Endothelial cell of hepatic sinusoid (primary cell): ENCODE results near the gene WDR27.

Source experiments
- in situ Hi-C: cut with HindIII; loops from 2 replicates; pipeline ENCODE4 v1.10.0; 2017; ENCODE audit warnings: low sequenced_read_pairs

The WDR27 gene

GRCh38 chr6:169701954-169702839 lies at the start of gene WDR27, which contains the start of gene C6orf120:
TSS of gene WDR27 (minus strand) at chr6:169702029. CDS start at chr6:169689005, 13,024 bp downstream.
TSS of gene C6orf120 (plus strand) at chr6:169702126. CDS start at chr6:169702460, 334 bp downstream.
- in situ Hi-C loops: no loop called here

GRCh38 chr6:169746556-169746955 lies 44.7 kb upstream of the WDR27 start:
- in situ Hi-C loops: no loop called here

- in situ Hi-C loops: no loop called here
These were observed 43.6 kb upstream of the WDR27 start for GRCh38 chr6:169745405-169745804.

DNA sequence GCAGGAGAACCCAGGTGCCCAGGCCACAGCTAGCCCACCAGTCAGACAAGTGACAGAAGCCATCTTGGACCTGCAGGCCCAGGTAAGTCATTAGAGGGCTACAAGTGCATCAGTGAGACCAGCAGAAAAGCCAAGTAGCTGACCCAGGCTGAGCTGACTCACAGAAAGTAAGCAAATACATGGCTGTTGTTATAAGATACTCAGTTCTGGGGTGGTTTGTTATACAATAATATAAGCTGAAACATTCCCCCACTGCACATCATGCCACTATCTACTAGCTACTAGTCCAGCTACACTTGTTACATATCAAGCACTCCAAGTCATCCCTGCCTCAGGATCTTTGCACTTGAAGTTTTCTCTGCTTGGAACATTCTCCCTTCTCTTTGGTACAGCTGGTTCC lies 39.5 kb upstream of the WDR27 start:
- in situ Hi-C loops: no loop called here

DNA sequence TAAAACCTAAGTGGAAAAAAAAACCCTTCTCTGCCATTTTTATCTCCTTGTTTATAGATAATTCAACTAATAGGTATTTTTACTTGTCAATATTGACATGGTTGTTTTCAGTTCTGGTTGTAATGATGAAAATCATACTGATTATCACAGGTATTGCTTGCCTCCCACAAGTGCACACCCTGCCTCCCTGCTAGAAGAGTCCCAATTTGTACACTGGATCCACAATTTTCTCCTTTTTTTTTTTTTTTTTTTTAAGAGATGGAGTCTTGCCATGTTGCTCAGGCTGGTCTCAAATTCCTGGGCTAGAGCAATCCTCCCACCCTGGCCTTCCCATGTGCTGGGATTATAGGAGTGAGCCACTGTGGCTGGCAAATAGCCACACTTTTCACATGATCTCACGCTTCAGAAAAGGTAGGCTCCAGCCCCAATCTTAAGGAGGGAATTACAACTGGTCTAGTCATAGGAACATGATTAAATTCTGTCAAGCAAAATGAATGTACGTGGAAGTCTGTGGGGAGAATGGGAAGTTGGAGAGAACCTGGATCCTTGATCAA lies 37.2 kb upstream of the WDR27 start:
- in situ Hi-C loops: no loop called here

DNA sequence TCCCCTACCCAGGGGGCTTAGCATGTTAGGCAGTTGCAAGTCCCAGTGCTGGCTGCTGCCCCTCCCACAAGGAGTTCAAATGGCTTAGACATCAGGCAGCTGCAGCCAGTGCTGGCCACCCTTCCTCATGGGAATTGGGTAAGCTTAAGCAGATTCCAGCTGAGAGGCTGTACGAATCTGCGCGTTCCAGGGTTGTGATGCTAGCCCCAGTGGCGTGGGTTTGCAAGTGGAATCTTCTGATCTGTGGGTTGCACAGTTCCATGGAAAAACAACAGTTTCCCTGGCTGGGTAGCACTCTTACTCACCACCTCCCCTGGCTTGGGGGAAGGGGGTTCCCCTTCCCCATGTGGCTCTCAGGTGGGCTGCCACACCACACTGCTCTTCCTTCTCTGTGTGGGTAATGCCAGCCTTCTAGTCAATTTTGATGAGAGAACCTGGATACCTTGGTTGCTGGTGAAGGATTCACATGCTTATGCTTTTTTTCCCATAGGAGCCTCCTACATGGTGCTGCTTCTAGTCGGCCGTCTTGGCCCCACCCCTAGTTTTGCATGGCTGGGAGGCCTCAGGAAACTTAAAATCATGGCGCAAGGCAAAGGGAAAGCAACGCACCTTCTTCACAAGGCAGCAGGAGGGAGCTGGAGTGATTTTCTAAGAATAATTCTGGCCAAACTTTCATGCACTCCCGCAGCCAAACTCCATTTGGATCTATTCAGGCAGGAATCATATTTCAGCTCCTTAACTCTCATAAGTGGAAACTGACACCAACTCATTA lies 36.6 kb upstream of the WDR27 start:
- in situ Hi-C loops: no loop called here

- in situ Hi-C loops: no loop called here
These were observed 28.1 kb upstream of the WDR27 start for GRCh38 chr6:169729961-169730360.

- in situ Hi-C loops: no loop called here
These were observed 25.1 kb upstream of the WDR27 start for GRCh38 chr6:169726963-169727362.

DNA sequence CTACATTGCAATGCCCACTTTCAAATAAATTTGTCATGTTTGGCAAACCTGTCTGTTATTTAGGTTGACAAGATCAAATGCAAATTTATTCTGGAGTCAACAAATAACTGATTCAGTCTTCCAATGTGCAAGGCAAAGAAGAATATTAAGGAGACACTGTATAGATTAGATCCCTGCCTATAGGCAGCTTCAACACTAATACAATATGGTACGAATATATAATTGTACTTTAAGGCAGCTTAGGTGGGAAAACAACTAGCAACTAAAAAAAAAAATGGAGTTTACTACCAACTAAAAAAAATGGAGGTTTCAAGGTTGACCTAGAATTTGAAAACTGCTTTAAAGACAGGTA lies 24.2 kb upstream of the WDR27 start:
- in situ Hi-C loops: no loop called here

- in situ Hi-C loops: no loop called here
These were observed 23.6 kb upstream of the WDR27 start for GRCh38 chr6:169725125-169726048.

GRCh38 chr6:169724494-169725124 lies 22.8 kb upstream of the WDR27 start, which contains the start of gene PHF10:
TSS of gene PHF10 (minus strand) at chr6:169724500. CDS start at chr6:169723931, 569 bp downstream.
- in situ Hi-C loops: no loop called here

DNA sequence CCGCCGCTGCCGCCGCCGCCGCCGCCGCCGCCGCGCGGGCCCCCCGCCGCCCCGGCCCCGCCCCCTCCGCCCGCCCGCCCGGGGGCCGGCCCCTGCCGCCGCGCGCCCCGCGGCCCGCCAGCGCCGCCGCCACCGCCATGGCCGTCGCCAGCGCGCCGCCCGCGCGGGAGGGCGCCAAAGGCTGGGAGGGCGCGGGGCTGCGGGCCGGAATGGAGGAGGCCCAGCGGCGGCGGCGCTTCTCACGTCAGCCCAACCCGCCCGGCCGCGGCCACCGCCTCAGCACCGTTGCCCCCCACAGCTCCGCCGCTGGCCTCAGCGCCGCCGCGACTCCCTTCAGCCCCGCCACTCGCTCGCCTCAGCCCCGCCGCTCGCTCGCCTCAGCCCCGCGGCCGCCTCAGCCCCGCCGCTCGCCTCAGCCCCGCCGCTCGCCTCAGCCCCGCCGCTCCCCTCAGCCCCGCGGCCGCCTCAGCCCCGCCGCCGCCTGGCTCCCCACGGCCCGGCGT lies 22.2 kb upstream of the WDR27 start:
- in situ Hi-C loops: no loop called here

GRCh38 chr6:169723200-169723909 lies 21.5 kb upstream of the WDR27 start:
- in situ Hi-C loops: no loop called here

DNA sequence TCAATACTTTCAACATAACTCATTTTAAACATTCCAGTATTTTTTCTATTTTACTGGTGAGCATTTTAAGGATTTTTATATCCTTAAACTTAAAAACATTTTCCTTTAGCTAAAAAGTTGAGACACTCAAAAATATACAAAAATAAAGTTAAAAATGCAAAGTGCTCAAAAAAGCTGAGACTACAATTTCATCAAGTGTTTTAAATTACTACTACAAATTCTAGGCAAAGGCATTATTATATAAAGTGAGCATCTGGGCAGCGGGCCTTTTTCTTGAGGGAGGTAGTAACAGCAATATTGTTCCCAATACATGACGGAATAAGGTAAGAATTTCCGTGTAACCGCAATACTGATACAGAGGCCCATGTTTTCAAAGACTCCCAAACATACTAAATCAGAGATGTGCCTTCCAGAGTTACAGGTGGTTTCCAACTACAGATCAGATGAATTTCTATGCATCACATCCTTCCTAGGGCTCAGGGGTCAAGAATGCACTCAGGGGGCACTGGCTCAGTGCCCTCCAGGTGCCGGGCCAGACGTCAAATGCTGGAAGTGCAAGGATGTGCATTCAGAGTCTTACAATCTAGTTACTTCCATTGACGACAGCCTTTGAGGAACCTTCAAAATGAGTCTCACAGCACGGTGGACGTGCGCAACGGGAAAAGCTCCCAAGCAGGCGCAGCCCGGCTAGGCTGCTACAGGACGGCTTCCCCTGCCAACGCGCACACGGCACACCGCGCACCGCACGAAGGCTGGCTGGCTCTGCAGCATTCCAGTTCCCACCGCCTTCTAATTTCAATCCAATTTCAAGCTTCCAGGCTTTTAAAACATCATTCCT lies 20.8 kb upstream of the WDR27 start:
- in situ Hi-C loops: no loop called here

DNA sequence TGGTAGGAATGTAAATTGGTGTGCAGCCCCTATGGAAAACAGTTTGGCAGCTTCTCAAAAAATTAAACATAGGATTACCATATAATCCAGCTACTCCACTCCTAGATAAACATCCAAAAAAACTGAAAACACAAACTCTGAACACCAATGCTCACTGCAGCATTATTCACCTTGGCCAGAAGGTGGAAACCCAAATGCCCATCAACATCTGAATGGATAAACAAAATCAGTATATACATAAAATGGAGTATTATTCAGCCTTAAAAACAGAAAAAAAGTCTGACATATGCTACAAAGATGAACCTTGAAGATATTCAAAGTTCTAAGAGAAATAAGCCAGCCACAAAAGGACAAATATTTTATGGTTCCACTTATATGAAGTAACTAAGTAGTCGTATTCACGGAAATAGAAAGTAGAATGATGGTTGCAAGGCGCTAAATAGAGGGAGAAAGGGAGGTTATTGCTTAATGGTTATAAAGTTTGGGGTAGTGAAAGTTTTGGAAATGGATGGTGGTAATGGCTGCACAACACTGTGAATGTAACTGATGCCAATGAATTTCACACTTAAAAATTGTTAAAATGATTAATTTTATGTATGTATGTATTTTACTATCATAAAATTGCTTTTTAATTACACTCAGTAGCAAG lies 18.5 kb upstream of the WDR27 start:
- in situ Hi-C loops: no loop called here

DNA sequence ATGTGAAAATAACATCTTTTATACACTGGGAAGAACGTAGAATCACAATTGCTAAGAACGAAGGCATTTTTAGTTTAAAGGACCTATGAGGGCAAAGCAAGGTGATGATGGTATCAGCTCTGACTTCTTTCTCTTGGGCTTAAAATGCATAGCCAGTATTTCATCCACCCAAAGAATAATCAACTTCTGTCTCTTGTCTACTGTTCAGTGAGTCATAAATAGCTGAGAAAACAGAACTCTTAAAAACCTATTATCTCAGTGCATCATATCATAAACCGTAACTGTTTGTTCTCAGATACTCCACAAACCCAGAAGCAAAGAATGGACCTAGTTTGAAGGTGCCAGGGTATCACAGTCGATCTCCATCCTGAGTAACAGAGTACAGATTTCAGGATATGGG lies 17.3 kb upstream of the WDR27 start:
- in situ Hi-C loops: no loop called here

DNA sequence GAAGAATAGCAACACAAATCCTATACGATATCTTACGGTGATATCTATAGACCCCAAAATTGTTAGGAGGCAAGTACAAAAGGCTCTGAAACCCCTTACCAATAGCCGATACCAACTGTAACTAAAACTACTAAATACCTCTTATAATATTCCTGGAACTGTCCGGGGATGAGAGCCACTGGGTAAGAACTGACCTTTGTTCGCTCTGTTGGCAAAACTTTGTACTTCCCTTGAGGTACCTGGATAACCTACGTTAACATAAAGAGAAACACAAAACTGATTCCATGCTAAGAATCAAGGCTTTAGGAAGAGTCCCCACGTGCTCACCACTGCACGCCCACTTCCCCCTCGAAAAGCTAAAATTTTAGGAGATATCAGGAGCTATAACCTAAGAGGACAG lies 12.8 kb upstream of the WDR27 start:
- in situ Hi-C loops: no loop called here

GRCh38 chr6:169714178-169714577 lies 12.3 kb upstream of the WDR27 start:
- in situ Hi-C loops: no loop called here
